WTC11 (cell line): Measurements from ENCODE around the gene FLNA. TPM values are rescaled to one million over a fixed set of nuclear protein-coding genes. Genes with fewer than 3 reads are reported as not detected.

Source experiments
- ATAC-seq: fragments of 200-7000 bp; cut with Tn5 transposase; 2 replicates; pipeline ENCODE4 v1.10.0; 2021; ENCODE audit warnings: mild to moderate bottlenecking, moderate library complexity
- CTCF ChIA-PET: fragments of 300-600 bp; sonication (Branson Sonifier 250); formaldehyde crosslinking; loops from one replicate; lab custom pipeline; 2021; ENCODE audit warnings: antibody characterized with exemption; lab: Charles Lee
- POLR2A ChIA-PET: fragments of 350-600 bp; sonication (Branson Sonifier 250); formaldehyde crosslinking; loops from one replicate; lab custom pipeline; 2021; ENCODE audit warnings: antibody characterized with exemption; lab: Charles Lee
- DNase-seq: peaks from one replicate; pipeline ENCODE4 v3.0.0; 2021; ENCODE audit warnings: low spot score
- H3K27ac Mint-ChIP-seq: 2 replicates; pipeline ENCODE4 v1.8.0; 2021; ENCODE audit warnings: mixed read lengths
- H3K27me3 Mint-ChIP-seq: 2 replicates; pipeline ENCODE4 v1.8.0; 2021; ENCODE audit warnings: low read depth, mild to moderate bottlenecking, moderate library complexity, mixed read lengths
- H3K36me3 Mint-ChIP-seq: 2 replicates; pipeline ENCODE4 v1.8.0; 2021; ENCODE audit warnings: mixed read lengths
- H3K4me1 Mint-ChIP-seq: 2 replicates; pipeline ENCODE4 v1.8.0; 2022; ENCODE audit warnings: mixed read lengths
- H3K4me3 Mint-ChIP-seq: 2 replicates; pipeline ENCODE4 v1.8.0; 2021; ENCODE audit warnings: mild to moderate bottlenecking, moderate library complexity, mixed read lengths
- H3K9me3 Mint-ChIP-seq: 2 replicates; pipeline ENCODE4 v1.8.0; 2021; ENCODE audit warnings: mixed read lengths
- AR ChIP-seq: fragments of 250-450 bp; sonication (Bioruptor Pico); IDR thresholded peaks from 2 replicates; pipeline ENCODE4 v1.9.0; 2021; ENCODE audit warnings: mild to moderate bottlenecking
- ERG ChIP-seq: fragments of 250-450 bp; sonication (Bioruptor Pico); IDR thresholded peaks from 2 replicates; pipeline ENCODE4 v1.8.0; 2021; ENCODE audit warnings: mild to moderate bottlenecking
- ESRRA ChIP-seq: sonication (generic); formaldehyde crosslinking; IDR thresholded peaks from 2 replicates; pipeline ENCODE4 v1.8.1; 2022; ENCODE audit warnings: mild to moderate bottlenecking, missing genetic modification reagents, borderline replicate concordance
- FOXP4 ChIP-seq: sonication (generic); formaldehyde crosslinking; IDR thresholded peaks from 2 replicates; pipeline ENCODE4 v1.8.0; 2022; ENCODE audit warnings: mild to moderate bottlenecking, missing genetic modification reagents
- GTF2I ChIP-seq: fragments of 250-450 bp; sonication (Bioruptor Pico); conservative IDR thresholded peaks from 2 replicates; pipeline ENCODE4 v1.4.0; 2021; ENCODE audit warnings: mild to moderate bottlenecking
- HMGA2 ChIP-seq: fragments of 250-450 bp; sonication (Bioruptor Pico); IDR thresholded peaks from 2 replicates; pipeline ENCODE4 v1.4.0; 2021; ENCODE audit warnings: mild to moderate bottlenecking, moderate library complexity
- KAT7 ChIP-seq: sonication (generic); formaldehyde crosslinking; IDR thresholded peaks from 2 replicates; pipeline ENCODE4 v1.8.1; 2023; ENCODE audit warnings: missing genetic modification reagents, mild to moderate bottlenecking, borderline replicate concordance
- NFATC4 ChIP-seq: fragments of 250-450 bp; sonication (Bioruptor Pico); IDR thresholded peaks from 2 replicates; pipeline ENCODE4 v1.9.0; 2021; ENCODE audit warnings: mild to moderate bottlenecking
- NFYB ChIP-seq: sonication (generic); formaldehyde crosslinking; conservative IDR thresholded peaks from 2 replicates; pipeline ENCODE4 v1.8.0; 2022; ENCODE audit warnings: low read depth, missing genetic modification reagents
- NR1H2 ChIP-seq: sonication (generic); formaldehyde crosslinking; IDR thresholded peaks from 2 replicates; pipeline ENCODE4 v1.9.0; 2021; ENCODE audit warnings: mild to moderate bottlenecking, moderate library complexity, missing genetic modification reagents
- OVOL2 ChIP-seq: fragments of 250-450 bp; sonication (Bioruptor Pico); IDR thresholded peaks from 2 replicates; pipeline ENCODE4 v1.9.0; 2021; ENCODE audit warnings: mild to moderate bottlenecking, borderline replicate concordance
- PRRX2 ChIP-seq: fragments of 250-450 bp; sonication (Bioruptor Pico); IDR thresholded peaks from 2 replicates; pipeline ENCODE4 v1.8.0; 2021; ENCODE audit warnings: mild to moderate bottlenecking
- SOX15 ChIP-seq: fragments of 250-450 bp; sonication (Bioruptor Pico); IDR thresholded peaks from 2 replicates; pipeline ENCODE4 v1.9.0; 2021; ENCODE audit warnings: mild to moderate bottlenecking
- TEAD1 ChIP-seq: sonication (generic); formaldehyde crosslinking; IDR thresholded peaks from 2 replicates; pipeline ENCODE4 v1.8.0; 2022; ENCODE audit warnings: mild to moderate bottlenecking, missing genetic modification reagents
- TP53 ChIP-seq: sonication (generic); formaldehyde crosslinking; IDR thresholded peaks from 2 replicates; pipeline ENCODE4 v1.8.1; 2023; ENCODE audit warnings: mild to moderate bottlenecking, missing genetic modification reagents
- USF1 ChIP-seq: sonication (generic); formaldehyde crosslinking; IDR thresholded peaks from 2 replicates; pipeline ENCODE4 v1.8.0; 2022; ENCODE audit warnings: mild to moderate bottlenecking, missing genetic modification reagents
- ZBTB21 ChIP-seq: sonication (generic); formaldehyde crosslinking; IDR thresholded peaks from 2 replicates; pipeline ENCODE4 v1.8.1; 2023; ENCODE audit warnings: mild to moderate bottlenecking, missing genetic modification reagents, borderline replicate concordance
- ZBTB43 ChIP-seq: sonication (generic); formaldehyde crosslinking; IDR thresholded peaks from 2 replicates; pipeline ENCODE4 v1.8.1; 2023; ENCODE audit warnings: mild to moderate bottlenecking, missing genetic modification reagents
- ZNF138 ChIP-seq: sonication (generic); formaldehyde crosslinking; conservative IDR thresholded peaks from 2 replicates; pipeline ENCODE4 v1.8.1; 2022; ENCODE audit warnings: mild to moderate bottlenecking, moderate library complexity, missing genetic modification reagents
- ZNF219 ChIP-seq: sonication (generic); formaldehyde crosslinking; IDR thresholded peaks from 2 replicates; pipeline ENCODE4 v1.8.0; 2023; ENCODE audit warnings: missing genetic modification reagents, mild to moderate bottlenecking, borderline replicate concordance
- ZNF263 ChIP-seq: sonication (generic); formaldehyde crosslinking; IDR thresholded peaks from 2 replicates; pipeline ENCODE4 v1.8.1; 2022; ENCODE audit warnings: low read depth, mild to moderate bottlenecking, moderate library complexity, missing genetic modification reagents
- ZNF416 ChIP-seq: fragments of 250-450 bp; sonication (Bioruptor Pico); IDR thresholded peaks from 2 replicates; pipeline ENCODE4 v1.9.0; 2021; ENCODE audit warnings: mild to moderate bottlenecking, inconsistent platforms
- total RNA-seq: library from RNA; stranded (reverse); gene quantifications from 3 replicates; pipeline ENCODE4 v1.2.3, GENCODE V29; 2021
- TF ChIP-seq, protein P1 (sequence below): sonication (generic); formaldehyde crosslinking; IDR thresholded peaks from 2 replicates; pipeline ENCODE4 v1.8.0; 2022; ENCODE audit warnings: mild to moderate bottlenecking, missing genetic modification reagents
- TF ChIP-seq, protein P2 (sequence below): sonication (generic); formaldehyde crosslinking; IDR thresholded peaks from 2 replicates; pipeline ENCODE4 v1.8.1; 2022; ENCODE audit warnings: missing genetic modification reagents, borderline replicate concordance
- TF ChIP-seq, protein P3 (sequence below): sonication (generic); formaldehyde crosslinking; IDR thresholded peaks from 2 replicates; pipeline ENCODE4 v1.8.1; 2023; ENCODE audit warnings: mild to moderate bottlenecking, missing genetic modification reagents, moderate library complexity
- TF ChIP-seq, protein P4 (sequence below): sonication (generic); formaldehyde crosslinking; conservative IDR thresholded peaks from 2 replicates; pipeline ENCODE4 v1.8.1; 2022; ENCODE audit warnings: mild to moderate bottlenecking, missing genetic modification reagents

The FLNA gene
- total RNA-seq, 1 experiment from 2014 or later: 1,017 TPM

GRCh38 chrX:154332561-154332960 lies 41.9 kb downstream of the FLNA start:
- Mint-ChIP-seq H3K27ac (no peak overlapping the region), H3K36me3 (no peaks in the 10 kb centered on the region), H3K27me3 (no peaks in the 10 kb centered on the region)
- DNase-seq (no peak), ATAC-seq (no peak)
- no peak for TF ChIP-seq NR1H2 (CRISPR knock-in tag)
- TF ChIP-seq ESRRA: no peak
- TF ChIP-seq, protein P1, sequence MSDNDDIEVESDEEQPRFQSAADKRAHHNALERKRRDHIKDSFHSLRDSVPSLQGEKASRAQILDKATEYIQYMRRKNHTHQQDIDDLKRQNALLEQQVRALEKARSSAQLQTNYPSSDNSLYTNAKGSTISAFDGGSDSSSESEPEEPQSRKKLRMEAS (CRISPR knock-in tag): no peak
- TF ChIP-seq PRRX2: no peak
- no peak for TF ChIP-seq SOX15 (CRISPR knock-in tag)
- TF ChIP-seq, protein P2, sequence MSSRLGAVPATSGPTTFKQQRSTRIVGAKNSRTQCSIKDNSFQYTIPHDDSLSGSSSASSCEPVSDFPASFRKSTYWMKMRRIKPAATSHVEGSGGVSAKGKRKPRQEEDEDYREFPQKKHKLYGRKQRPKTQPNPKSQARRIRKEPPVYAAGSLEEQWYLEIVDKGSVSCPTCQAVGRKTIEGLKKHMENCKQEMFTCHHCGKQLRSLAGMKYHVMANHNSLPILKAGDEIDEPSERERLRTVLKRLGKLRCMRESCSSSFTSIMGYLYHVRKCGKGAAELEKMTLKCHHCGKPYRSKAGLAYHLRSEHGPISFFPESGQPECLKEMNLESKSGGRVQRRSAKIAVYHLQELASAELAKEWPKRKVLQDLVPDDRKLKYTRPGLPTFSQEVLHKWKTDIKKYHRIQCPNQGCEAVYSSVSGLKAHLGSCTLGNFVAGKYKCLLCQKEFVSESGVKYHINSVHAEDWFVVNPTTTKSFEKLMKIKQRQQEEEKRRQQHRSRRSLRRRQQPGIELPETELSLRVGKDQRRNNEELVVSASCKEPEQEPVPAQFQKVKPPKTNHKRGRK (CRISPR knock-in tag): no peak
- TF ChIP-seq ZBTB43 (CRISPR knock-in tag): no peak
- no peak for TF ChIP-seq ZNF138 (CRISPR knock-in tag)
- TF ChIP-seq ERG (CRISPR knock-in tag): no peak
- no peak for TF ChIP-seq NFATC4
- TF ChIP-seq GTF2I (CRISPR knock-in tag): no peak
- no peak for TF ChIP-seq TEAD1 (CRISPR knock-in tag)
- TF ChIP-seq TP53 (CRISPR knock-in tag): no peak
- no peak for TF ChIP-seq ZNF416 (CRISPR knock-in tag)
- TF ChIP-seq AR (CRISPR knock-in tag): no peak
- TF ChIP-seq, protein P3, sequence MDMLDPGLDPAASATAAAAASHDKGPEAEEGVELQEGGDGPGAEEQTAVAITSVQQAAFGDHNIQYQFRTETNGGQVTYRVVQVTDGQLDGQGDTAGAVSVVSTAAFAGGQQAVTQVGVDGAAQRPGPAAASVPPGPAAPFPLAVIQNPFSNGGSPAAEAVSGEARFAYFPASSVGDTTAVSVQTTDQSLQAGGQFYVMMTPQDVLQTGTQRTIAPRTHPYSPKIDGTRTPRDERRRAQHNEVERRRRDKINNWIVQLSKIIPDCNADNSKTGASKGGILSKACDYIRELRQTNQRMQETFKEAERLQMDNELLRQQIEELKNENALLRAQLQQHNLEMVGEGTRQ (CRISPR knock-in tag): no peak
- TF ChIP-seq, all 79 proteins: peak for 0
- H3K4me1 Mint-ChIP-seq: no peaks in the 10 kb centered on the region
- CTCF ChIA-PET: no interaction called here
- H3K4me3 Mint-ChIP-seq: no peak overlapping the region
- POLR2A ChIA-PET: no interaction called here
- H3K9me3 Mint-ChIP-seq: no peaks in the 10 kb centered on the region

- ChIA-PET CTCF (interaction anchor here (0.5 to 1.5 kb wide), 2 partner anchors 12 to 30 kb away, joined by 3 to 4 read pairs; no protein-coding TSS in a partner anchor), POLR2A (no interaction called here)
- Mint-ChIP-seq H3K27ac (no peak overlapping the region), H3K36me3 (no peaks in the 10 kb centered on the region), H3K4me3 (no peak overlapping the region), H3K9me3 (no peaks in the 10 kb centered on the region), H3K27me3 (no peaks in the 10 kb centered on the region), H3K4me1 (no peaks in the 10 kb centered on the region)
- DNase-seq (no peak), ATAC-seq (no peak)
- no peak for TF ChIP-seq ZBTB21 (CRISPR knock-in tag)
- TF ChIP-seq, protein P1 (CRISPR knock-in tag): no peak
- no peak for TF ChIP-seq FOXP4 (CRISPR knock-in tag)
- TF ChIP-seq ZNF263 (CRISPR knock-in tag): no peak
- TF ChIP-seq NFYB (CRISPR knock-in tag): no peak
- no peak for TF ChIP-seq ZNF219 (CRISPR knock-in tag)
- TF ChIP-seq HMGA2 (CRISPR knock-in tag): no peak
- TF ChIP-seq USF1 (CRISPR knock-in tag): no peak
- no peak for TF ChIP-seq KAT7
- TF ChIP-seq, protein P4, sequence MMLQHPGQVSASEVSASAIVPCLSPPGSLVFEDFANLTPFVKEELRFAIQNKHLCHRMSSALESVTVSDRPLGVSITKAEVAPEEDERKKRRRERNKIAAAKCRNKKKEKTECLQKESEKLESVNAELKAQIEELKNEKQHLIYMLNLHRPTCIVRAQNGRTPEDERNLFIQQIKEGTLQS (CRISPR knock-in tag): no peak
- TF ChIP-seq OVOL2 (CRISPR knock-in tag): no peak
- no peak for TF ChIP-seq NFATC4
Observed at GRCh38 chrX:154329294-154329693, 45.1 kb downstream of the FLNA start.
